T-cell (primary cell): ENCODE data around the gene DTNBP1. TPM values are rescaled to one million over a fixed set of nuclear protein-coding genes. Genes with fewer than 3 reads are reported as not detected.

Source experiments
- ATAC-seq, 4 experiments: fragments of 200-7000 bp in 3 of 4; fragments of 150-1000 bp in 1 of 4; cut with Tn5 transposase; replicated peaks in 1 of 4; 1 replicate in 3 of 4; 2 replicates in 1 of 4; pipeline ENCODE4 v1.10.0; 2021; ENCODE audit warnings: moderate library complexity in 3 of 4, mild to moderate bottlenecking in 2 of 4, moderate number of reproducible peaks in 1 of 4
- CTCF ChIA-PET, 2 donors: fragments of 300-600 bp; sonication (Branson Sonifier 250); formaldehyde crosslinking; loops; one replicate each; lab custom pipeline; 2022; ENCODE audit warnings: antibody characterized with exemption in 2 of 2; lab: Charles Lee
- POLR2A ChIA-PET, 2 donors: fragments of 300-600 bp; sonication (Branson Sonifier 250); formaldehyde crosslinking; loops; one replicate each; lab custom pipeline; 2022; ENCODE audit warnings: antibody characterized with exemption in 2 of 2; lab: Charles Lee
- DNase-seq, 35 experiments: peaks; one replicate each; pipeline versions ENCODE4 v3.0.0 to v3.0.0-alpha.2; 2013 to 2023
- H3K27ac ChIP-seq: one replicate; pipeline ENCODE4 v1.5.1; 2013; ENCODE audit warnings: low read length
- H3K27me3 ChIP-seq, 2 experiments: replicated peaks in 1 of 2; 1 replicate in 1 of 2; 2 replicates in 1 of 2; pipeline versions ENCODE4 v1.6.1 to v1.7.0; 2013; ENCODE audit warnings: low read length in 1 of 2, mixed read lengths in 1 of 2; ENCODE audit not compliant: control insufficient read depth in 2 of 2, insufficient read depth in 2 of 2; ENCODE audit errors: extremely low read depth in 1 of 2
- H3K36me3 ChIP-seq, 2 donors: 1 replicate in 1 of 2; 2 replicates in 1 of 2; pipeline versions ENCODE4 v1.6.1 to v1.7.0; 2013; ENCODE audit warnings: low read length in 1 of 2; ENCODE audit not compliant: control insufficient read depth in 2 of 2, insufficient read depth in 1 of 2; ENCODE audit errors: extremely low read depth in 1 of 2
- H3K4me1 ChIP-seq, 2 experiments: 1 replicate in 1 of 2; 2 replicates in 1 of 2; pipeline versions ENCODE4 v1.6.1 to v1.7.0; 2013; ENCODE audit warnings: low read length in 2 of 2, mixed read lengths in 1 of 2; ENCODE audit not compliant: insufficient read depth in 2 of 2, control insufficient read depth in 1 of 2; ENCODE audit errors: extremely low read depth in 1 of 2
- H3K4me3 ChIP-seq, 2 donors: 1 replicate in 1 of 2; 2 replicates in 1 of 2; pipeline versions ENCODE4 v1.5.1 to v1.7.0; 2013; ENCODE audit warnings: mild to moderate bottlenecking in 2 of 2, low read length in 1 of 2, moderate library complexity in 1 of 2; ENCODE audit not compliant: control insufficient read depth in 1 of 2; ENCODE audit errors: extremely low read depth in 1 of 2
- H3K9me3 ChIP-seq: 2 replicates; pipeline ENCODE4 v1.7.0; 2013
- H3K27ac Mint-ChIP-seq, 2 donors: one replicate each; pipeline ENCODE4 v1.8.0; 2020 to 2021; ENCODE audit warnings: mild to moderate bottlenecking in 2 of 2, mixed read lengths in 2 of 2
- H3K27me3 Mint-ChIP-seq, 2 donors: one replicate each; pipeline ENCODE4 v1.8.0; 2021 to 2022; ENCODE audit warnings: mixed read lengths in 2 of 2
- H3K36me3 Mint-ChIP-seq: one replicate; pipeline ENCODE4 v1.8.0; 2021; ENCODE audit warnings: mixed read lengths
- H3K4me1 Mint-ChIP-seq, 3 donors: one replicate each; pipeline ENCODE4 v1.8.0; 2020 to 2022; ENCODE audit warnings: mixed read lengths in 3 of 3, mild to moderate bottlenecking in 1 of 3
- H3K4me3 Mint-ChIP-seq, 3 donors: one replicate each; pipeline ENCODE4 v1.8.0; 2020 to 2022; ENCODE audit warnings: mild to moderate bottlenecking in 3 of 3, mixed read lengths in 3 of 3, moderate library complexity in 3 of 3
- H3K9me3 Mint-ChIP-seq, 3 donors: one replicate each; pipeline ENCODE4 v1.8.0; 2020 to 2022; ENCODE audit warnings: mixed read lengths in 3 of 3
- WGBS: methylation state at CpG from one replicate; pipeline ENCODE4 v1.1.5; 2013; ENCODE audit warnings: missing lambda C conversion rate; ENCODE audit not compliant: insufficient coverage; 5-methylcytosine and 5-hydroxymethylcytosine counted together
- total RNA-seq, 35 experiments: library from RNA in 6 of 35; stranded (reverse) in 6 of 35; fragments of 120-200 nt in 1 of 35; gene quantifications; one replicate each; pipeline versions ENCODE4 v1.2.1 to v1.2.4 and lab custom pipeline; 2013 to 2026

DTNBP1 gene
- total RNA-seq, 5 donors from 2014 or later (not counting 1 experiment from before 2014, with no cell fraction given) = 18.7 to 25.4 (median 19.9) TPM

GRCh38 chr6:15595461-15596173, 67.2 kb downstream of the DTNBP1 start:
- H3K27me3 Mint-ChIP-seq = no peaks in the 10 kb centered on the region
- Histone ChIP-seq H3K9me3 (no peaks in the 10 kb centered on the region), H3K4me3 (no peak overlapping the region), H3K27me3 (no peaks in the 10 kb centered on the region), H3K4me1 (peaks cover 2 to 8% of the 10 kb centered on the region in 2 experiments), H3K27ac (no peak overlapping the region), H3K36me3 (no peaks in the 10 kb centered on the region)
- H3K4me1 Mint-ChIP-seq = peaks cover 47 to 56% (median 51%) of the 10 kb centered on the region in 3 donors
- H3K9me3 Mint-ChIP-seq = no peaks in the 10 kb centered on the region
- H3K27ac Mint-ChIP-seq = no peak overlapping the region
- ChIA-PET POLR2A (no interaction called here), CTCF (no interaction called here)
- ATAC-seq = no peak
- 86% methylated on average over 5 of the region's 7 CpGs for WGBS
- H3K36me3 Mint-ChIP-seq = peaks cover 37% of the 10 kb centered on the region
- H3K4me3 Mint-ChIP-seq = no peak overlapping the region
- no peak for DNase-seq

- peaks cover 2 to 8% of the 10 kb centered on the region in 2 experiments for H3K4me1 ChIP-seq
Measured at GRCh38 chr6:15594512-15595259, 68.1 kb downstream of the DTNBP1 start.

GRCh38 chr6:15593798-15594197, 69.0 kb downstream of the DTNBP1 start:
- ATAC-seq = no peak
- CTCF ChIA-PET = no interaction called here
- Mint-ChIP-seq H3K4me1 (peaks cover 54 to 58% (median 57%) of the 10 kb centered on the region in 3 donors), H3K27me3 (no peaks in the 10 kb centered on the region), H3K27ac (no peak overlapping the region), H3K9me3 (no peaks in the 10 kb centered on the region), H3K4me3 (no peak overlapping the region), H3K36me3 (peaks cover 42% of the 10 kb centered on the region)
- no peak overlapping the region for H3K4me3 ChIP-seq
- no peaks in the 10 kb centered on the region for H3K9me3 ChIP-seq
- H3K27ac ChIP-seq = no peak overlapping the region
- POLR2A ChIA-PET = no interaction called here
- DNase-seq = no peak
- no peaks in the 10 kb centered on the region for H3K27me3 ChIP-seq
- H3K36me3 ChIP-seq = no peaks in the 10 kb centered on the region
- 89% methylated on average over 1 of the region's 2 CpGs for WGBS
- peaks cover 2 to 8% of the 10 kb centered on the region in 2 experiments for H3K4me1 ChIP-seq

More at GRCh38 chr6:15594512-15595259, 68.1 kb downstream of the DTNBP1 start:
- peaks cover 40% of the 10 kb centered on the region for H3K36me3 Mint-ChIP-seq
- H3K36me3 ChIP-seq = no peaks in the 10 kb centered on the region
- no peaks in the 10 kb centered on the region for H3K27me3 ChIP-seq
- H3K27ac Mint-ChIP-seq = no peak overlapping the region
- no peak overlapping the region for H3K27ac ChIP-seq
- H3K4me3 ChIP-seq = no peak overlapping the region
- H3K9me3 ChIP-seq = no peaks in the 10 kb centered on the region
- H3K9me3 Mint-ChIP-seq = no peaks in the 10 kb centered on the region
- ChIA-PET POLR2A (interaction anchor here in 1 of 2 donors (0.7 kb wide), 1 partner anchor 51 kb away, joined by 3 read pairs; no protein-coding TSS in a partner anchor), CTCF (interaction anchor here in 1 of 2 donors (0.6 kb wide), 1 partner anchor 48 kb away, joined by 3 read pairs; no protein-coding TSS in a partner anchor)
- no peak overlapping the region for H3K4me3 Mint-ChIP-seq
- no peak for DNase-seq
- no peak for ATAC-seq
- 80% methylated on average over 1 of the region's 7 CpGs for WGBS
- no peaks in the 10 kb centered on the region for H3K27me3 Mint-ChIP-seq
- peaks cover 45 to 50% (median 49%) of the 10 kb centered on the region in 3 donors for H3K4me1 Mint-ChIP-seq

DNA sequence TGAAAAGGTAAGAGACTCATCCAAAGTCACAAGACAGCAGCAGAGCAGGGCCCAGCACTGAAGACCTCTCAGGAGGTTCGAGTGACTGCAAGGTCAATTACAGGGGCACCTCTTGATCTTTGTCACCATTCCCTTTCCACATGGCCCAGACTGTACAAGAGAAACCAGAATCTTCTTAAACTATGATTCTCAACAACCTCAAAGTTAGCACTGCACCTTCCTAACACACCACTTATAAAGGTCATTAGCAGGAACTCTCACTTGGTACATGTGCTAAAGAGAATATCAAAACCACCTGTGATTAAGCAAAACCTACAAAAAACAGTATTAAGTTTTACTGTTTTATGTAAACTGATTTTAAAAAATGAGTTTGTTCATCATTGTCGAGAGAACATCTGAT, 70.2 kb downstream of the DTNBP1 start:
- Histone ChIP-seq H3K27me3 (no peaks in the 10 kb centered on the region), H3K4me1 (peaks cover 2 to 8% of the 10 kb centered on the region in 2 experiments), H3K4me3 (no peak overlapping the region), H3K9me3 (no peaks in the 10 kb centered on the region), H3K27ac (no peak overlapping the region), H3K36me3 (no peaks in the 10 kb centered on the region)
- Mint-ChIP-seq H3K27ac (no peak overlapping the region), H3K4me3 (no peak overlapping the region), H3K4me1 (peaks cover 53 to 56% (median 56%) of the 10 kb centered on the region in 3 donors), H3K27me3 (no peaks in the 10 kb centered on the region), H3K9me3 (no peaks in the 10 kb centered on the region), H3K36me3 (peaks cover 47% of the 10 kb centered on the region)
- ChIA-PET CTCF (no interaction called here), POLR2A (no interaction called here)
- no peak for DNase-seq
- no peak for ATAC-seq
- 73% methylated on average over 1 of the region's 2 CpGs for WGBS

GRCh38 chr6:15588971-15589634, 73.7 kb downstream of the DTNBP1 start:
- no peaks in the 10 kb centered on the region for H3K27me3 Mint-ChIP-seq
- H3K4me1 ChIP-seq = peaks cover 2 to 8% of the 10 kb centered on the region in 2 experiments
- CTCF ChIA-PET = no interaction called here
- no peak overlapping the region for H3K27ac ChIP-seq
- H3K27ac Mint-ChIP-seq = no peak overlapping the region
- H3K27me3 ChIP-seq = no peaks in the 10 kb centered on the region
- POLR2A ChIA-PET = no interaction called here
- peaks cover 28% of the 10 kb centered on the region for H3K36me3 Mint-ChIP-seq
- H3K4me3 ChIP-seq = no peak overlapping the region
- ATAC-seq (no peak), DNase-seq (no peak)
- peaks cover 0 to 3% of the 10 kb centered on the region in 2 donors for H3K36me3 ChIP-seq
- 82% methylated on average over 3 of the region's 3 CpGs for WGBS
- H3K9me3 ChIP-seq = no peaks in the 10 kb centered on the region
- H3K4me1 Mint-ChIP-seq = peaks cover 39 to 42% (median 41%) of the 10 kb centered on the region in 3 donors
- H3K4me3 Mint-ChIP-seq = no peak overlapping the region
- no peaks in the 10 kb centered on the region for H3K9me3 Mint-ChIP-seq

- Histone ChIP-seq H3K4me3 (no peak overlapping the region), H3K27me3 (no peaks in the 10 kb centered on the region), H3K36me3 (peaks cover 0 to 3% of the 10 kb centered on the region in 2 donors), H3K4me1 (no peaks in the 10 kb centered on the region), H3K9me3 (no peaks in the 10 kb centered on the region), H3K27ac (no peak overlapping the region)
- DNase-seq (no peak), ATAC-seq (no peak)
- Mint-ChIP-seq H3K9me3 (no peaks in the 10 kb centered on the region), H3K27me3 (no peaks in the 10 kb centered on the region), H3K27ac (no peak overlapping the region), H3K36me3 (peaks cover 24% of the 10 kb centered on the region), H3K4me3 (no peak overlapping the region), H3K4me1 (peaks cover 23 to 28% (median 24%) of the 10 kb centered on the region in 3 donors)
- POLR2A ChIA-PET = no interaction called here
- CTCF ChIA-PET = interaction anchor here in 1 of 2 donors (0.6 to 1.7 kb wide), 2 partner anchors 12 to 36 kb away, joined by 4 to 5 read pairs; no protein-coding TSS in a partner anchor
Measured at GRCh38 chr6:15586503-15586902, 76.3 kb downstream of the DTNBP1 start.
